WTC11 (cell line): Measurements from ENCODE around the gene KCTD20. TPM values are rescaled to one million over a fixed set of nuclear protein-coding genes. Genes with fewer than 3 reads are reported as not detected.

Source experiments
- ATAC-seq: fragments of 200-7000 bp; cut with Tn5 transposase; 2 replicates; pipeline ENCODE4 v1.10.0; 2021; ENCODE audit warnings: mild to moderate bottlenecking, moderate library complexity
- CTCF ChIA-PET: fragments of 300-600 bp; sonication (Branson Sonifier 250); formaldehyde crosslinking; loops from one replicate; lab custom pipeline; 2021; ENCODE audit warnings: antibody characterized with exemption; lab: Charles Lee
- POLR2A ChIA-PET: fragments of 350-600 bp; sonication (Branson Sonifier 250); formaldehyde crosslinking; loops from one replicate; lab custom pipeline; 2021; ENCODE audit warnings: antibody characterized with exemption; lab: Charles Lee
- DNase-seq: peaks from one replicate; pipeline ENCODE4 v3.0.0; 2021; ENCODE audit warnings: low spot score
- H3K27ac Mint-ChIP-seq: 2 replicates; pipeline ENCODE4 v1.8.0; 2021; ENCODE audit warnings: mixed read lengths
- H3K27me3 Mint-ChIP-seq: 2 replicates; pipeline ENCODE4 v1.8.0; 2021; ENCODE audit warnings: low read depth, mild to moderate bottlenecking, moderate library complexity, mixed read lengths
- H3K36me3 Mint-ChIP-seq: 2 replicates; pipeline ENCODE4 v1.8.0; 2021; ENCODE audit warnings: mixed read lengths
- H3K4me1 Mint-ChIP-seq: 2 replicates; pipeline ENCODE4 v1.8.0; 2022; ENCODE audit warnings: mixed read lengths
- H3K4me3 Mint-ChIP-seq: 2 replicates; pipeline ENCODE4 v1.8.0; 2021; ENCODE audit warnings: mild to moderate bottlenecking, moderate library complexity, mixed read lengths
- H3K9me3 Mint-ChIP-seq: 2 replicates; pipeline ENCODE4 v1.8.0; 2021; ENCODE audit warnings: mixed read lengths
- ATF1 ChIP-seq: sonication (generic); formaldehyde crosslinking; IDR thresholded peaks from 2 replicates; pipeline ENCODE4 v1.8.1; 2023; ENCODE audit warnings: mild to moderate bottlenecking, moderate library complexity, missing genetic modification reagents
- CREM ChIP-seq: sonication (generic); formaldehyde crosslinking; IDR thresholded peaks from 2 replicates; pipeline ENCODE4 v1.8.1; 2022; ENCODE audit warnings: mild to moderate bottlenecking, missing genetic modification reagents, moderate library complexity
- ELF4 ChIP-seq: sonication (generic); formaldehyde crosslinking; IDR thresholded peaks from 2 replicates; pipeline ENCODE4 v1.8.1; 2022; ENCODE audit warnings: low read depth, mild to moderate bottlenecking, moderate library complexity, missing genetic modification reagents
- EMX1 ChIP-seq: fragments of 250-450 bp; sonication (Bioruptor Pico); IDR thresholded peaks from 2 replicates; pipeline ENCODE4 v1.8.0; 2021; ENCODE audit warnings: mild to moderate bottlenecking
- JUN ChIP-seq: sonication (generic); formaldehyde crosslinking; IDR thresholded peaks from 2 replicates; pipeline ENCODE4 v1.8.0; 2023; ENCODE audit warnings: mild to moderate bottlenecking, missing genetic modification reagents
- MXD4 ChIP-seq: fragments of 250-450 bp; sonication (Bioruptor Pico); IDR thresholded peaks from 2 replicates; pipeline ENCODE4 v1.8.0; 2021; ENCODE audit warnings: mild to moderate bottlenecking, moderate library complexity, borderline replicate concordance
- NR2C2 ChIP-seq: sonication (generic); formaldehyde crosslinking; IDR thresholded peaks from 2 replicates; pipeline ENCODE4 v1.8.0; 2022; ENCODE audit warnings: mild to moderate bottlenecking, missing genetic modification reagents
- TEAD1 ChIP-seq: sonication (generic); formaldehyde crosslinking; IDR thresholded peaks from 2 replicates; pipeline ENCODE4 v1.8.0; 2022; ENCODE audit warnings: mild to moderate bottlenecking, missing genetic modification reagents
- ZBTB21 ChIP-seq: sonication (generic); formaldehyde crosslinking; IDR thresholded peaks from 2 replicates; pipeline ENCODE4 v1.8.1; 2023; ENCODE audit warnings: mild to moderate bottlenecking, missing genetic modification reagents, borderline replicate concordance
- ZNF423 ChIP-seq: fragments of 250-450 bp; sonication (Bioruptor Pico); IDR thresholded peaks from 2 replicates; pipeline ENCODE4 v2.1.2; 2022; ENCODE audit warnings: mild to moderate bottlenecking, moderate library complexity
- total RNA-seq: library from RNA; stranded (reverse); gene quantifications from 3 replicates; pipeline ENCODE4 v1.2.3, GENCODE V29; 2021
- TF ChIP-seq, protein P1 (sequence below): fragments of 250-450 bp; sonication (Bioruptor Pico); conservative IDR thresholded peaks from 2 replicates; pipeline ENCODE4 v1.9.0; 2021; ENCODE audit warnings: mild to moderate bottlenecking
- TF ChIP-seq, protein P2 (sequence below): fragments of 250-450 bp; sonication (Bioruptor Pico); IDR thresholded peaks from 2 replicates; pipeline ENCODE4 v1.9.0; 2021; ENCODE audit warnings: mild to moderate bottlenecking, borderline replicate concordance
- TF ChIP-seq, protein P3 (sequence below): sonication (generic); formaldehyde crosslinking; IDR thresholded peaks from 2 replicates; pipeline ENCODE4 v1.8.1; 2023; ENCODE audit warnings: mild to moderate bottlenecking, moderate library complexity, missing genetic modification reagents
- TF ChIP-seq, protein P4 (sequence below): sonication (generic); formaldehyde crosslinking; IDR thresholded peaks from 2 replicates; pipeline ENCODE4 v1.8.0; 2023; ENCODE audit warnings: mild to moderate bottlenecking, missing genetic modification reagents
- TF ChIP-seq, protein P5 (sequence below): sonication (generic); formaldehyde crosslinking; IDR thresholded peaks from 2 replicates; pipeline ENCODE4 v1.8.0; 2022; ENCODE audit warnings: mild to moderate bottlenecking, missing genetic modification reagents

Gene KCTD20
- total RNA-seq, 1 experiment from 2014 or later = 26.7 TPM

DNA sequence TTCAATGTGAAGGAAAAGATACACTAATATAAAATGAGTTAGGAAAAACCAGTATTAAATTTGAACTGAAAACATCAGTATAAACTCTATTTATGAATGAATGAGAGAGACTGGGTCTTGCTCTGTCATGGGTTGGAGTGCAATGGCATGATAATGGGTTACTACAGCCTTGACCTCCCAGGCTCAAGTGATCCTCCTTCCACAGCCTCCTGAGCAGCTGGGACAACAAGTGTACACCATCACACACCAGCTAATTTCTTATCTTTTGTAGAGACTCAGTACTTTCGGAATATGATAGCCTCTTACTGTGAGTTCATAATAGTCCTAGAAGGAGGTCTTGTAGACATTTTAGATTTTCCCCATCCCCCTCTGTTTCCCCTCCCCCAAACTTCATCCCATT is 21.4 kb downstream of the KCTD20 start:
- ATAC-seq = no peak
- DNase-seq = no peak
- H3K36me3 Mint-ChIP-seq = no peaks in the 10 kb centered on the region
- TF ChIP-seq JUN (no peak), TEAD1 (CRISPR knock-in tag) (no peak)
- TF ChIP-seq, protein P1, sequence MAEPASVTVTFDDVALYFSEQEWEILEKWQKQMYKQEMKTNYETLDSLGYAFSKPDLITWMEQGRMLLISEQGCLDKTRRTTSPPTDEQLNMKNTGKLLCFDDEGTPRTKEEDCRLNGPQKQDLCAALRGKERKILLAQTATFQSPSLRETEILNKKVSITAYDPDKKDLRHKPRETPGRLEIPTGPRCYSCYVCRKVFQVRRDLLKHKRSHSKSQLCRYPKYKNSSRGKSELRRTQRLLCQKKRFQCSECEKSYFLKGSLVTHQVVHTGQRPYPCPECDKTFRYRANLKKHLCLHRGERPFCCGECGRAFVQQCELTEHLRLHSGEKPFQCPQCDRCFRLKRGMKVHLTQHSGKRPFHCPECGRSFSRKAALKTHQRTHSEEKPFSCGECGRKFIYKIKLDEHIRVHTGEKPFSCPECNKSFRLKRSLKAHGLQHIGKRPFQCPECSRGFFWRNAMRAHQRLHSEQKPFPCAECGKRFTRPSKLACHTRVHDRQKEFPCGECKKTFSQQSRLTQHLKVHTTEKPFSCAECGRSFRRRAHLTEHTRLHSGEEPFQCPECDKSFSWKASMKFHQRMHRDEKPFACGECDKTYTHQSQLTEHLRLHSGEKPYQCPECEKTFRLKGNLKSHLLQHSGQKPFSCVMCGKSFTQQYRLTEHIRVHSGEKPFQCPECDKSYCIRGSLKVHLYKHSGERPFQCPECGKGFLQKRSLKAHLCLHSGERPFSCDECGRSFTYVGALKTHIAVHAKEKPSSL (CRISPR knock-in tag) = no peak
- TF ChIP-seq, protein P2, sequence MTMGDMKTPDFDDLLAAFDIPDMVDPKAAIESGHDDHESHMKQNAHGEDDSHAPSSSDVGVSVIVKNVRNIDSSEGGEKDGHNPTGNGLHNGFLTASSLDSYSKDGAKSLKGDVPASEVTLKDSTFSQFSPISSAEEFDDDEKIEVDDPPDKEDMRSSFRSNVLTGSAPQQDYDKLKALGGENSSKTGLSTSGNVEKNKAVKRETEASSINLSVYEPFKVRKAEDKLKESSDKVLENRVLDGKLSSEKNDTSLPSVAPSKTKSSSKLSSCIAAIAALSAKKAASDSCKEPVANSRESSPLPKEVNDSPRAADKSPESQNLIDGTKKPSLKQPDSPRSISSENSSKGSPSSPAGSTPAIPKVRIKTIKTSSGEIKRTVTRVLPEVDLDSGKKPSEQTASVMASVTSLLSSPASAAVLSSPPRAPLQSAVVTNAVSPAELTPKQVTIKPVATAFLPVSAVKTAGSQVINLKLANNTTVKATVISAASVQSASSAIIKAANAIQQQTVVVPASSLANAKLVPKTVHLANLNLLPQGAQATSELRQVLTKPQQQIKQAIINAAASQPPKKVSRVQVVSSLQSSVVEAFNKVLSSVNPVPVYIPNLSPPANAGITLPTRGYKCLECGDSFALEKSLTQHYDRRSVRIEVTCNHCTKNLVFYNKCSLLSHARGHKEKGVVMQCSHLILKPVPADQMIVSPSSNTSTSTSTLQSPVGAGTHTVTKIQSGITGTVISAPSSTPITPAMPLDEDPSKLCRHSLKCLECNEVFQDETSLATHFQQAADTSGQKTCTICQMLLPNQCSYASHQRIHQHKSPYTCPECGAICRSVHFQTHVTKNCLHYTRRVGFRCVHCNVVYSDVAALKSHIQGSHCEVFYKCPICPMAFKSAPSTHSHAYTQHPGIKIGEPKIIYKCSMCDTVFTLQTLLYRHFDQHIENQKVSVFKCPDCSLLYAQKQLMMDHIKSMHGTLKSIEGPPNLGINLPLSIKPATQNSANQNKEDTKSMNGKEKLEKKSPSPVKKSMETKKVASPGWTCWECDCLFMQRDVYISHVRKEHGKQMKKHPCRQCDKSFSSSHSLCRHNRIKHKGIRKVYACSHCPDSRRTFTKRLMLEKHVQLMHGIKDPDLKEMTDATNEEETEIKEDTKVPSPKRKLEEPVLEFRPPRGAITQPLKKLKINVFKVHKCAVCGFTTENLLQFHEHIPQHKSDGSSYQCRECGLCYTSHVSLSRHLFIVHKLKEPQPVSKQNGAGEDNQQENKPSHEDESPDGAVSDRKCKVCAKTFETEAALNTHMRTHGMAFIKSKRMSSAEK = no peak
- peaks cover 29% of the 10 kb centered on the region for H3K4me1 Mint-ChIP-seq
- H3K4me3 Mint-ChIP-seq = no peak overlapping the region
- H3K27me3 Mint-ChIP-seq = no peaks in the 10 kb centered on the region
- POLR2A ChIA-PET = no interaction called here
- CTCF ChIA-PET = no interaction called here
- H3K27ac Mint-ChIP-seq = no peak overlapping the region
- H3K9me3 Mint-ChIP-seq = no peaks in the 10 kb centered on the region

DNA sequence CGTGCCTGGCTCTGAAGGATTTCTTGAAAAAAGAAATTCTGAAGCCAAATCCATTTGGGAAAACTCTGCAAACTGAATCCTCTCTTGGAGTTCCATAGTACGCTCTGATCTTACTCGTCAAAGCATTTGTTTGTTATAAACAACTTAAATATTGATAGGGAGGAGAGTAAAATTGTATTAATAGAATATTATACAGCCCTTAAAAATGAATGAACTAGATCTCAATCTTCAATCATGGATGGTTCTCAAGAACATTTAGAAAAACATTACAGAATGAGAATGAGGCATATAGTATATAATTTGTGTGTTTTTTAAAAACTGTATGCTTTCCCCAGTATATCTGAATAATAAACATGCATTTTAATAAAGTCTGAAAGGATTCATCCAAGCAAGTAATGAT is 24.8 kb downstream of the KCTD20 start:
- ChIA-PET POLR2A (no interaction called here), CTCF (no interaction called here)
- no peak overlapping the region for H3K27ac Mint-ChIP-seq
- H3K27me3 Mint-ChIP-seq = no peaks in the 10 kb centered on the region
- H3K4me1 Mint-ChIP-seq = peaks cover 25% of the 10 kb centered on the region
- H3K9me3 Mint-ChIP-seq = no peaks in the 10 kb centered on the region
- ATAC-seq = no peak
- no peak for DNase-seq
- H3K36me3 Mint-ChIP-seq = peaks cover 7% of the 10 kb centered on the region
- H3K4me3 Mint-ChIP-seq = no peak overlapping the region
- TF ChIP-seq MXD4 (CRISPR knock-in tag) (no peak), CREM (no peak), ZNF423 (CRISPR knock-in tag) (no peak), ZBTB21 (CRISPR knock-in tag) (no peak), EMX1 (CRISPR knock-in tag) (no peak), NR2C2 (no peak), TEAD1 (CRISPR knock-in tag) (no peak), ELF4 (CRISPR knock-in tag) (no peak), ATF1 (CRISPR knock-in tag) (no peak)
- TF ChIP-seq, protein P3, sequence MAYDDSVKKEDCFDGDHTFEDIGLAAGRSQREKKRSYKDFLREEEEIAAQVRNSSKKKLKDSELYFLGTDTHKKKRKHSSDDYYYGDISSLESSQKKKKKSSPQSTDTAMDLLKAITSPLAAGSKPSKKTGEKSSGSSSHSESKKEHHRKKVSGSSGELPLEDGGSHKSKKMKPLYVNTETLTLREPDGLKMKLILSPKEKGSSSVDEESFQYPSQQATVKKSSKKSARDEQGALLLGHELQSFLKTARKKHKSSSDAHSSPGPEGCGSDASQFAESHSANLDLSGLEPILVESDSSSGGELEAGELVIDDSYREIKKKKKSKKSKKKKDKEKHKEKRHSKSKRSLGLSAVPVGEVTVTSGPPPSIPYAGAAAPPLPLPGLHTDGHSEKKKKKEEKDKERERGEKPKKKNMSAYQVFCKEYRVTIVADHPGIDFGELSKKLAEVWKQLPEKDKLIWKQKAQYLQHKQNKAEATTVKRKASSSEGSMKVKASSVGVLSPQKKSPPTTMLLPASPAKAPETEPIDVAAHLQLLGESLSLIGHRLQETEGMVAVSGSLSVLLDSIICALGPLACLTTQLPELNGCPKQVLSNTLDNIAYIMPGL = no peak
- TF ChIP-seq, protein P4, sequence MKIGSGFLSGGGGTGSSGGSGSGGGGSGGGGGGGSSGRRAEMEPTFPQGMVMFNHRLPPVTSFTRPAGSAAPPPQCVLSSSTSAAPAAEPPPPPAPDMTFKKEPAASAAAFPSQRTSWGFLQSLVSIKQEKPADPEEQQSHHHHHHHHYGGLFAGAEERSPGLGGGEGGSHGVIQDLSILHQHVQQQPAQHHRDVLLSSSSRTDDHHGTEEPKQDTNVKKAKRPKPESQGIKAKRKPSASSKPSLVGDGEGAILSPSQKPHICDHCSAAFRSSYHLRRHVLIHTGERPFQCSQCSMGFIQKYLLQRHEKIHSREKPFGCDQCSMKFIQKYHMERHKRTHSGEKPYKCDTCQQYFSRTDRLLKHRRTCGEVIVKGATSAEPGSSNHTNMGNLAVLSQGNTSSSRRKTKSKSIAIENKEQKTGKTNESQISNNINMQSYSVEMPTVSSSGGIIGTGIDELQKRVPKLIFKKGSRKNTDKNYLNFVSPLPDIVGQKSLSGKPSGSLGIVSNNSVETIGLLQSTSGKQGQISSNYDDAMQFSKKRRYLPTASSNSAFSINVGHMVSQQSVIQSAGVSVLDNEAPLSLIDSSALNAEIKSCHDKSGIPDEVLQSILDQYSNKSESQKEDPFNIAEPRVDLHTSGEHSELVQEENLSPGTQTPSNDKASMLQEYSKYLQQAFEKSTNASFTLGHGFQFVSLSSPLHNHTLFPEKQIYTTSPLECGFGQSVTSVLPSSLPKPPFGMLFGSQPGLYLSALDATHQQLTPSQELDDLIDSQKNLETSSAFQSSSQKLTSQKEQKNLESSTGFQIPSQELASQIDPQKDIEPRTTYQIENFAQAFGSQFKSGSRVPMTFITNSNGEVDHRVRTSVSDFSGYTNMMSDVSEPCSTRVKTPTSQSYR (CRISPR knock-in tag) = no peak
- TF ChIP-seq, protein P5, sequence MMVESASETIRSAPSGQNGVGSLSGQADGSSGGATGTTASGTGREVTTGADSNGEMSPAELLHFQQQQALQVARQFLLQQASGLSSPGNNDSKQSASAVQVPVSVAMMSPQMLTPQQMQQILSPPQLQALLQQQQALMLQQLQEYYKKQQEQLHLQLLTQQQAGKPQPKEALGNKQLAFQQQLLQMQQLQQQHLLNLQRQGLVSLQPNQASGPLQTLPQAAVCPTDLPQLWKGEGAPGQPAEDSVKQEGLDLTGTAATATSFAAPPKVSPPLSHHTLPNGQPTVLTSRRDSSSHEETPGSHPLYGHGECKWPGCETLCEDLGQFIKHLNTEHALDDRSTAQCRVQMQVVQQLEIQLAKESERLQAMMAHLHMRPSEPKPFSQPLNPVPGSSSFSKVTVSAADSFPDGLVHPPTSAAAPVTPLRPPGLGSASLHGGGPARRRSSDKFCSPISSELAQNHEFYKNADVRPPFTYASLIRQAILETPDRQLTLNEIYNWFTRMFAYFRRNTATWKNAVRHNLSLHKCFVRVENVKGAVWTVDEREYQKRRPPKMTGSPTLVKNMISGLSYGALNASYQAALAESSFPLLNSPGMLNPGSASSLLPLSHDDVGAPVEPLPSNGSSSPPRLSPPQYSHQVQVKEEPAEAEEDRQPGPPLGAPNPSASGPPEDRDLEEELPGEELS (CRISPR knock-in tag) = no peak
- TF ChIP-seq, protein P2 = no peak
